Peyer's patch (tissue), 4 donors: Measurements from ENCODE around the gene CAMKK2.

ENCODE experiments used
- CTCF ChIP-seq, 6 experiments: fragments of 450-650 bp in 4 of 6; fragments of 200-600 bp in 2 of 6; sonication (generic) in 1 of 6; IDR thresholded peaks; one replicate each; pipeline ENCODE4 v1.5.1; 2017 to 2019; ENCODE audit warnings: antibody characterized with exemption in 6 of 6, mild to moderate bottlenecking in 3 of 6, moderate library complexity in 1 of 6
- POLR2A ChIP-seq, 2 donors: fragments of 450-650 bp; IDR thresholded peaks; one replicate each; pipeline ENCODE4 v1.5.1; 2017; ENCODE audit warnings: antibody characterized with exemption in 2 of 2, mild to moderate bottlenecking in 2 of 2, moderate library complexity in 2 of 2

DNA sequence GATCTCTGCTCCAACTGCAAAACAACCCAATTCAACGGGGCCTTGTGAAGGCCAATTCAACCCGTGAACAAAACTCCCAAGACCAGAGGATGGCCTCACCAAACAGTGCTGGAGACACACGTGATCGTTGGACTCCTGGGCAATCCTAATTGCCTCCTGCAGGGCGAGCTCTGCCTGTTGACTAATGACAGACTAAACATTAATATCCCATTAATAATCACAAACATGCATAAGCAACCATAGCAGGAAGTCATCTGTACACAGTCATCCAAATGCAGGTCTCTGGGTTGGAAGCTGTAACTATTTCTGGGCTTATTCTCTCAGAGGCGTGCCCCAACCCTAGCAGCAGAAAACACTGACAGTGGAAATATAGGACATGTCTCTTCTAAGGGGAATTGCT is 34.7 kb upstream of the CAMKK2 start:
- TF ChIP-seq POLR2A (IDR thresholded peaks at IDR 0.05), result no peak
- no peak for TF ChIP-seq CTCF (IDR thresholded peaks at IDR 0.05)
